ENCODE measurements around the gene PMS2. TPM values are rescaled to one million over a fixed set of nuclear protein-coding genes. Genes with fewer than 3 reads are reported as not detected.
A peak's percentile ranks its signal among the peaks of the same experiment; 100 is the strongest.

Gene PMS2
- total and polyA plus RNA-seq, 9 of the 15 experiments (the other 6 are each of a cell fraction or from before 2014, with no cell fraction given): 4.9 to 27.6 (median 16.5) TPM

GRCh38 chr7:6015917-6016652, 7.2 kb upstream of the PMS2 start (continued):
- TF ChIP-seq TOE1 (IDR thresholded peaks at IDR 0.05; ENCODE audit: borderline replicate concordance) (no peak; the same call in 1 of the 2 replicates), TOE1 (CRISPR knock-in tag; IDR thresholded peaks at IDR 0.05; ENCODE audit: borderline replicate concordance, low read depth) (no peak), ZC3H11A (IDR thresholded peaks at IDR 0.05; ENCODE audit: low read depth, low read length) (no peak), SRSF1 (IDR thresholded peaks at IDR 0.05; ENCODE audit: low read depth, low read length) (no peak), CHD4 (IDR thresholded peaks at IDR 0.05; ENCODE audit: insufficient read depth, insufficient replicate concordance, low read depth, low read length, poor library complexity, severe bottlenecking) (no peak), ZNF584 (CRISPR knock-in tag; IDR thresholded peaks at IDR 0.05; ENCODE audit: low read depth) (peak; percentile 97), TRIM28 (IDR thresholded peaks at IDR 0.05) (no peak), CCAR2 (IDR thresholded peaks at IDR 0.05; ENCODE audit: low read depth, low read length) (no peak), CAMTA2 (CRISPR knock-in tag; conservative IDR thresholded peaks at IDR 0.05) (no peak), E2F3 (CRISPR knock-in tag; IDR thresholded peaks at IDR 0.05) (no peak), GTF3C2 (IDR thresholded peaks at IDR 0.05; ENCODE audit: borderline replicate concordance, extremely low read depth, insufficient read length) (no peak), RUNX1 (IDR thresholded peaks at IDR 0.05; ENCODE audit: low read depth) (no peak), ZNF507 (tag; conservative IDR thresholded peaks at IDR 0.05) (no peak), NFE2 (IDR thresholded peaks at IDR 0.05; ENCODE audit: low read depth) (no peak), PHB (CRISPR knock-in tag; IDR thresholded peaks at IDR 0.05) (no peak), ZNF133 (CRISPR knock-in tag; IDR thresholded peaks at IDR 0.05) (no peak), STAT6 (CRISPR knock-in tag; IDR thresholded peaks at IDR 0.05) (no peak), SOX6 (IDR thresholded peaks at IDR 0.05) (peak; percentile 57; the same call in 1 of the 2 replicates), HNRNPK (IDR thresholded peaks at IDR 0.05; ENCODE audit: low read depth, low read length, poor library complexity, severe bottlenecking) (no peak), HEY1 (CRISPR knock-in tag; IDR thresholded peaks at IDR 0.05; ENCODE audit: borderline replicate concordance) (no peak), DEAF1 (CRISPR knock-in tag; IDR thresholded peaks at IDR 0.05) (peak; percentile 36; the same call in 1 of the 2 replicates), NRF1 (conservative IDR thresholded peaks at IDR 0.05 in 1 of 2, IDR thresholded peaks at IDR 0.05 in 1 of 2) (no peak), TSC22D4 (tag; IDR thresholded peaks at IDR 0.05) (no peak)
